ENCODE data around the gene SLC4A4.

DNA sequence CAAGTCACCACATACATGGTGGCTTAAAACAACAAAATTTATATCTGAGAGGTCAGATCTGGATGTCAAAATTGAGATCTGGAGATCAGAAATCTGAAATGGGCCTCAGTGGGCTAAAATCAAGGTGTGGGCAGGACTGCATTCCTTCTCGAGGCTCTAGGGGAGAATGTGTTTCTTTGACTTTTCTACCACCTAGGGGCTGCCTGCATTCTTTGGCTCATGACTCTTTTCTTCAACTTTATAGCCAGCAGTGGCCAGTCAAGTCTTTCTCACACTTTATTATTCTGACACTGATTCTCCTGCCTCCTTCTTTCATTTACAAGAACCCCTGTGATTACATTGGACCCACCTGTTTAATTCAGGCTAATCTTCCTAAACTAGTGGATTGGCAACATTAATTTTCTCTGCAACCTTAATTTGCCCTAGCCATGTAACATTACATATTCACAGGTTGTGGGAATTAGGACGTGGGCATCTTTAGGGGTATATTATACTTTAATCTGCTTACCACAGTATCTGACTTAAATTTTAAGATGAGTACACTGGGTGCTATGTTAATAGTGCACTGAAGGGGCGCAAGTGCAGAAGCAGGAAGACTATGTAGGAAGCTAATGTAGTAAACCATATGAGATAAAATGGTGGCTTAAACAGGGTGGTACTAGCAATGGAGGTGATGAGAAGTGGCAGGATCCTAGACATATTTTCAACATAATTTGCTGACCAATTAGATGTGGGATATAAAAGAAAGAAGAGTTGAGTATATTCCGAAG lies 188.0 kb downstream of the SLC4A4 start:
- no peak for TF ChIP-seq CTCF (IDR thresholded peaks at IDR 0.05; ENCODE audit: insufficient read depth, low read length, poor library complexity, severe bottlenecking)
- TF ChIP-seq EZH2phosphoT487 (conservative IDR thresholded peaks at IDR 0.05; ENCODE audit: low read length), result no peak
